Prostate gland (tissue), 2 donors: ENCODE results near the gene MTMR11.

ENCODE experiments used
- CTCF ChIP-seq, 4 experiments: fragments of 200-600 bp in 2 of 4; fragments of 450-650 bp in 2 of 4; sonication (generic) in 2 of 4; IDR thresholded peaks; 1 replicate in 3 of 4; 2 replicates in 1 of 4; pipeline ENCODE4 v1.5.1; 2016 to 2019; ENCODE audit warnings: antibody characterized with exemption in 4 of 4, mild to moderate bottlenecking in 2 of 4, moderate library complexity in 2 of 4
- POLR2A ChIP-seq: fragments of 450-650 bp; IDR thresholded peaks from one replicate; pipeline ENCODE4 v1.6.1; 2016; ENCODE audit warnings: antibody characterized with exemption, mild to moderate bottlenecking

DNA sequence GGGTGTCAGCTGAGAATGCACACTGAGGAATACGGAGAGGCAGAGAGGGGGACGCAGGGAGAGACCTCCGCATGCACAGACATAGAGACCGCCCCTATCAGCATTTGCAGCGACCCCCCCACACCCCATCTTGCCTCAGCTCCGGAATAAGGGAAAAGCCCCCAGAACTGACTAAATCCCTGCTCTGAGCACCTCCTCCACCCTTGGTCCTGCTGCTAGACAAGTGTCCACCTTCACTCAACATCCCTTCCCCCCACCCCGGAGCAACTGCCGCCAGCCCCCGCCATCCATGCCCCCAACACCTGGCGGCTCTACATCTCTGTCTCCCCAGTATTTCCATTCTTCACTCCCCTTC is 19.8 kb downstream of the MTMR11 start:
- no peak for TF ChIP-seq CTCF (IDR thresholded peaks at IDR 0.05)
- no peak for TF ChIP-seq POLR2A
